Measurements from ENCODE around the gene DCAF17. TPM values are rescaled to one million over a fixed set of nuclear protein-coding genes. Genes with fewer than 3 reads are reported as not detected.
"Not testable (repeated sequence)": the region's sequence is repeated elsewhere in the genome, so short reads cannot be mapped to it uniquely, and the experiment has no call there.

Gene DCAF17
- total RNA-seq, 2 donors from 2014 or later = 11.2 to 18.6 TPM

DNA sequence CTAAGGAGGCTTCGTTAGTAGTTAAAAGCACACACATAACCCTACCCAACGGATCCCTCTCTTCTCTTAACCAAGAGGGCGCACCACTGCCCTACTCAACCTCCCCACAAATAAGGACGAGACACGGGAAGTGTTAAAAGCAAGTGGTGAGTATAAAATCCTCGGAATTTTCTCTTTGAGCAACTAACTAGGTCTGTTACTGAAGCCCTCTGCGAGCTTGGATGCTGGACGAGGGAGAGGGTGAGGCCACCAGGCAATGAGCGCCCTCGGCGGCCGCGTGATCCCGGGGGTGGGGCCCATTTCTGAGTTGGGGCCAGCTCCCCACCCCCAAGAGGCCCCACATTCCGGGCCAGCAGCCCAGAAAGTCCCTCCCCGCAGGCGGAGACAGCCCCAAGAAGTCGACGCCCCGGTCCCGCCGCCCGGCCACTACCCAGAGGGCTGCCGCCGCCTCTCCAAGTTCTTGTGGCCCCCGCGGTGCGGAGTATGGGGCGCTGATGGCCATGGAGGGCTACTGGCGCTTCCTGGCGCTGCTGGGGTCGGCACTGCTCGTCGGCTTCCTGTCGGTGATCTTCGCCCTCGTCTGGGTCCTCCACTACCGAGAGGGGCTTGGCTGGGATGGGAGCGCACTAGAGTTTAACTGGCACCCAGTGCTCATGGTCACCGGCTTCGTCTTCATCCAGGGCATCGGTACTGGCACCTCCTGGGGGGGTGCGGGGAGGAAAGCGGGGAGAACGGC, 88.2 kb downstream of the DCAF17 start, which contains the start of gene CYBRD1:
Gene CYBRD1, plus strand, starts transcription at position 423 of the 736 bp plus-strand sequence. Its CDS starts 72 bp downstream, at position 495.
- Mint-ChIP-seq H3K36me3 (ENCODE audit: low read depth) (no peaks in the 10 kb centered on the region), H3K4me1 (no peaks in the 10 kb centered on the region), H3K27me3 (peaks cover 36% of the 10 kb centered on the region), H3K27ac (no peak within 1 kb of the TSS), H3K9me3 (no peaks in the 10 kb centered on the region), H3K4me3 (peak within 1 kb of the TSS; percentile 66)
- ATAC-seq (replicated peaks) = peak; percentile 40

DNA sequence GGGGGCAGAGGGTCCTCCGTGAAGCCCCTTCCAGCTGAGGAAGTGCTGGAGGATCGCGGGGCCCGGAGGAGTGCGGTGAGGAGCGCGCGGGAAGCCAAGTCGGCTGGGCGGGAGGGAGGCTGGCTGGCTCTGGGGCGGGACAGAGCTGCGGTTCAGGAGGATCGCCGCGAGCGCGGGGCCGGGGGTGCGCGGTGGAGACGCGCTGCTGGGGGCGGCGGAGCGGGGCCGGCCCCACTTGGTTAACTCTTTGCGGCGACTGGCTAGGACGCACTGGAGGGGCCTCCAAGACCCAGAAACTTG, 88.7 kb downstream of the DCAF17 start:
- Mint-ChIP-seq H3K27me3 (peaks cover 39% of the 10 kb centered on the region), H3K36me3 (ENCODE audit: low read depth) (no peaks in the 10 kb centered on the region), H3K27ac (no peak overlapping the region), H3K9me3 (no peaks in the 10 kb centered on the region), H3K4me1 (no peaks in the 10 kb centered on the region), H3K4me3 (peak overlapping the region; percentile 66)
- peak; percentile 58 for ATAC-seq (replicated peaks)

DNA sequence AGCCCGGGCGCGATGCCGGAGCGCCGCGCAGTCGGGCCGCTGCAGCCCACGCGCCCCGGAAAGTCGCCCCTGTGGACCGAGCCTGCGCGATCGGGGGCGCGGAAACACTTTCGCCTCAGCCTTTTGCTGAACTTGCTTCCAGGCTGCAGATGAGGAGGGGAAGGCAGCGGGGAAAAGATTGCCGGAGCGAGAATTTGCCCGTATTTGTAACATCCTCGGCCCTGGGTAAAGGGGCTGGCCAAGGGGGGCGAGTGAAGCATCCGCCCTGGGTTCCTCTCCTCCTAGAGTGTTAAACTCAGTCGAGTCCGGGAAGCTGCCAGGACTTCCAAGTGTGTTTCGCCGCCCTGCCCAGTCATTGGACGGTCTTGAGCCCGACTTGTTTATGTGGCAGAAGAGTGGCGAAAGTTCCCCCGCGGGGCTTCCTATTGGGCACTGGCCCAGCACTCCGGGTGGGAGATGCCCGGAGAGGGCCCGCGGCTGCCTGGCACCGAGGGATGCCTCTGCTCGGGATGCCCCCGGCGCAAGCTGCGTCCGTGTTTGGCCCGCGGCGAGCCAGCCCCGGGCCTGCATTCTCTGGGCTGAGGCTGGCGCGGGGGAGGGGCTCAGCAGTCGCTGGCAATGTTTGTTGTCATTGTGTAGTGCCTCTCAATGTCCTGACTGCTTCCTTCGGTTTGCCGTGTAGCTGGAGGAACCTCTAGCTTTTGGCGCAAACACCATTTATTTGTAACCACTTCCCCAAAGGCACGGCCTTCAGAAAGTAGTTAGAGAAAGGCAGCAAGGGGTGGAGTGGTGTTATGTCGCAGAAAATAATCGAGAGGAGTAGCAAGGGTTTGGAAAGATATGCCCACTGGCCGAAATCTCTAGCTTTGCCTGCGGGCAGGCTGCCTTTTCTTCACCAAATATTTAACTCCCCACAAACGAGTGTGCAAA, 89.3 kb downstream of the DCAF17 start:
- ATAC-seq (replicated peaks) = peak; percentile 44
- peaks cover 41% of the 10 kb centered on the region for H3K27me3 Mint-ChIP-seq
- H3K4me1 Mint-ChIP-seq = no peaks in the 10 kb centered on the region
- H3K36me3 Mint-ChIP-seq (ENCODE audit: low read depth) = no peaks in the 10 kb centered on the region
- peaks cover 1% of the 10 kb centered on the region for H3K9me3 Mint-ChIP-seq
- peak overlapping the region; percentile 66 for H3K4me3 Mint-ChIP-seq
- no peak overlapping the region for H3K27ac Mint-ChIP-seq

DNA sequence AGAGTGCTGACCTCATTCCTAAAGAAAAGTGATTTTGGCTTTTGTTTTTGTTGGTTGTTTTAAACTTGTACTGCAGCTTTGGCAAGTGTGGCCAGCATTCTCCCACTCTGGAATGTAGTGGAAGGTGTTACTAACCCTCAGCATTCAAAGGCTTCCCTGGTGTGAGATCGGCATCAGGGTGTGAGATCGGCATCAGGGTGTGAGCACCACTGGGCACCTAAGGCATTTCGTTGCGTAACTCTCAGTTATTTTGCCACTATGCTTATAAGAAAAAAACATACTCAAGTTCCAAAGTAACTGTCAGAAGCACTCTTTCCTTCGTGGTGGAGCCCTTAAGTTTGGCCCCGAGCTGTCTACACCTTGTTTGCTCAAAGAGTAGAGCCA, 90.0 kb downstream of the DCAF17 start:
- no peak for ATAC-seq (replicated peaks)
- Mint-ChIP-seq H3K27me3 (peaks cover 43% of the 10 kb centered on the region), H3K4me3 (peak overlapping the region; percentile 66), H3K9me3 (peaks cover 4% of the 10 kb centered on the region), H3K27ac (no peak overlapping the region), H3K4me1 (no peaks in the 10 kb centered on the region), H3K36me3 (ENCODE audit: low read depth) (no peaks in the 10 kb centered on the region)

DNA sequence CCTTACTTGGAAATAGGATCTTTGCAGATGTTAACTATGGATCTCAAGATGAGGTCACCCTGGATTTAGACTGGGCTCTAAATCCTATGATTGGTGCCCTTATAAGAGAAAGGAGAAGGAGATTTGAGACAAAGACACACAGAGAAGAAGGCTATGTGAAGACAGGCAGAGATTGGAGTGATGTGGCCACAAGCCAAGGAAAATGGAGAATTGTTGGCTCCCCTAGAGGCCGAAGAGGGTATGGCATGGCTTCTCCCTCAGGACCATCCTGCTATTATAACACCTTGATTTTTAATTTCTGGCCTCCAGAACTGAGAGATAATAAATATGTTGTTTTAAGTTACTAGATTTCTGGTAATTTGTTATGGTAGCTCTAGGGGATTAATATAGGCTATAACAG, 95.9 kb downstream of the DCAF17 start:
- no peaks in the 10 kb centered on the region for H3K4me1 Mint-ChIP-seq
- H3K36me3 Mint-ChIP-seq (ENCODE audit: low read depth) = no peaks in the 10 kb centered on the region
- H3K9me3 Mint-ChIP-seq = peaks cover 9% of the 10 kb centered on the region
- H3K27ac Mint-ChIP-seq = no peak overlapping the region
- no peak for ATAC-seq (replicated peaks)
- peaks cover 28% of the 10 kb centered on the region for H3K27me3 Mint-ChIP-seq
- H3K4me3 Mint-ChIP-seq = no peak overlapping the region

DNA sequence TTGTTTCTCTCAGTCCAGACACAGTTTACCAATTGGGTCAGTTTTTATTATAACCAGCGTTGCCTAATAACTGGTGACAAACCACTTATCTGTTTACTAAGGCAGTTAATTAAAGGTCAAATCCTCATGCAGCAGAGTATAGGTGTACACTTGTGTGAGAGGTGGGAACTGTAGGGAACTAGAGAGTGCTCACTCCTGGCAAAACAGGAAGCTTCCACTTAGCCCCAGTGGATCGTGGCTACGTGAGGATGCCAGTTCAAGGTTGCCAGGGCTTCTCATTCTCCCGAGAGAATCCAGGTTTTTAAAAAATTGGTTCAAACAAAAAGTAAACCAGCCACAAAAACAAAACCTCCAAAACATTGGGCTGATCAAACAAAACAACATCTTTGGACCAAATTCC, 96.4 kb downstream of the DCAF17 start:
- no peak for ATAC-seq (replicated peaks)
- no peaks in the 10 kb centered on the region for H3K4me1 Mint-ChIP-seq
- H3K27ac Mint-ChIP-seq = no peak overlapping the region
- no peaks in the 10 kb centered on the region for H3K36me3 Mint-ChIP-seq (ENCODE audit: low read depth)
- H3K27me3 Mint-ChIP-seq = peaks cover 24% of the 10 kb centered on the region
- H3K4me3 Mint-ChIP-seq = no peak overlapping the region
- H3K9me3 Mint-ChIP-seq = peaks cover 9% of the 10 kb centered on the region

DNA sequence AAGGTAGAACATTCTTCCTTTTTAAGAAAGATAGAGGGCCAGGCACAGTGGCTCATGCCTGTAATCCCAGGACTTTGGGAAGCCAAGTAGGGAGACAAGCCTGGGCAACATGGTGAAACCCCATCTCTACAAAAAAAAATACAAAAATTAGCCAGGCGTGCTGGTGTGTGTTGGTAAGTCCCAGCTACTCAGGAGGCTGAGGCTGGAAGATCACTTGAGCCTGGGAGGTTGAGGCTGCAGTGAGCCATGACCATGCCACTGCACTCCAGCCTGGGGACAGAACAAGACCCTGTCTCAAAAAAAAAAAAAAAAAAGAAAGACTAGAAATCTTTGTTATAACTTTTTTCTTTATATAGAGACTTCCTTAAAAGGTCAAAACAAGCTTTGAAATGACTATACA, 96.8 kb downstream of the DCAF17 start:
- H3K27ac Mint-ChIP-seq; ATAC-seq (replicated peaks); H3K9me3 Mint-ChIP-seq; H3K4me1 Mint-ChIP-seq; H3K4me3 Mint-ChIP-seq; H3K36me3 Mint-ChIP-seq (ENCODE audit: low read depth): not testable (repeated sequence)
- peaks cover 23% of the 10 kb centered on the region for H3K27me3 Mint-ChIP-seq

DNA sequence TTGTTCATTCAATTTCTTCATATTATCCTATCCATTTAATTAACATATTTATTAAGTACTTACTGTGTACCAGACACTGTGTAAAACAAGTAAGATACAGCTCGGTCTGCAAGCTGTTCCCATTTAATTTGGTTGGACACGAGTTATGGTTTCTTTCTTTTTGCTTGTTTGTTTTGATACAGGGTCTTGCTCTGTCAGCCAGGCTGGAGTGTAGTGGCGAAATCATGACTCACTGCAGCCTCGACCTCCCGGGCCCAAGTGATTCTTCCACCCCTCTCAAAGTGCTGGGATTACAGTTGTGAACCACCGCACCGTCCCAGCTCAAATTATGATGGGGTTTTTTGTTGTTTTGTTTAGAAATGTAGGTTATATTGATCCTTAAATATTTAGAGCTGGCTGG, 97.3 kb downstream of the DCAF17 start:
- peaks cover 9% of the 10 kb centered on the region for H3K9me3 Mint-ChIP-seq
- no peak overlapping the region for H3K27ac Mint-ChIP-seq
- peaks cover 23% of the 10 kb centered on the region for H3K27me3 Mint-ChIP-seq
- H3K4me3 Mint-ChIP-seq = no peak overlapping the region
- no peaks in the 10 kb centered on the region for H3K36me3 Mint-ChIP-seq (ENCODE audit: low read depth)
- no peak for ATAC-seq (replicated peaks)
- H3K4me1 Mint-ChIP-seq = no peaks in the 10 kb centered on the region

DNA sequence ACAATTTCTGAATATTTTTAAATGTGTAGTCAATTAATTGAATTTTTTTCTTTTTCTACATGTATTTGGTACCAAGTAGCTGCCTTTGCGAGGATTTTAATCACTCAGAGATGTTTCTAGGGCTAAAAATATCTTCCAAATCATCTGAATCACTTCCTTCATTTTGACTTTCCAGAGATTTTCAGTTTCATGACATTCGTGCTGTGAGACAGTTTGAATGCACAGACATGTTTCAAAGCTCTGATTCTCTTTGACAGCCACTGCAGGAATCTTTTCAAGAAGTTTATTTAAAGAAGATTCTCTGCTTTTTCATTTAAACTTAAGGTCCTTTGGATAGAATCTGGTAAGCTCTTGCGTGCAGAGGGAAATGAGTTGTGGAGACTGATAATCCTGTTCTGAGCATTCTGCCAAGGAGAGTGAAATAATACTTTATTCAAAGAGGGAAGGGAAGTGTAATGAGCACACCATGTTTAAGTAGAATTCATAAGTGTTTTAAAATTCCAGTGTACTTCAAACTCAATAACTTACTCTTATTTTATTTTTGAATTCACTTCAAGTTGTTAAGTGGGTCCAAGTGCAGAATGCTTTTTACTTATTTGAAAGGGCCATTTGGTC, 97.9 kb downstream of the DCAF17 start:
- Mint-ChIP-seq H3K27ac (no peak overlapping the region), H3K9me3 (peaks cover 9% of the 10 kb centered on the region), H3K27me3 (peaks cover 22% of the 10 kb centered on the region), H3K36me3 (ENCODE audit: low read depth) (no peaks in the 10 kb centered on the region), H3K4me1 (no peaks in the 10 kb centered on the region), H3K4me3 (no peak overlapping the region)
- no peak for ATAC-seq (replicated peaks)

DNA sequence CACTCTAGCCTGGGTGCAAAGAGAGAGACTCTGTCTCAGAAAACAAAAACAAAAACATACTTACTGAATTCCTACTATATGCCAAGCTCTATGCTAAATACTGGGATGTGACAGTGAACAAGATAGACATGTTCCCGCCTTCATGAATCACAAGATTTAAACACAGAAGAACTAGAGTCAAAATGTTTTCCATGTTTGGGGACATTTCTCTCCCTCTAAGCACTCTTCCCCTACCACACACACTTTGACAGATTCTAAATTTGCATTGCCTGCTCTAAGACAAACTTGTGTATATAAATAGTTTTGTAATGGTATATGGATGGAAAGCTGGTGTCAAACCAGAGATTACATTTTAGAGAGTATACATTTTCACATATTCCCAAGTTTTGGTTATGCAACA, 99.3 kb downstream of the DCAF17 start:
- Mint-ChIP-seq H3K27ac (no peak overlapping the region), H3K27me3 (peaks cover 22% of the 10 kb centered on the region), H3K4me1 (no peaks in the 10 kb centered on the region)

More for the DNA sequence above, 99.3 kb downstream of the DCAF17 start:
- Mint-ChIP-seq H3K36me3 (ENCODE audit: low read depth) (no peaks in the 10 kb centered on the region), H3K9me3 (peaks cover 8% of the 10 kb centered on the region), H3K4me3 (no peak overlapping the region)
- no peak for ATAC-seq (replicated peaks)

Other genes with a start within 250 kb of the DCAF17 start
- 10 to 100 TPM; 19.5 to 27.7 TPM for gene METTL8, start 236 bp upstream of the DCAF17 start, total RNA-seq
- under 1 TPM; 0.24 to 0.69 TPM for gene CYBRD1, start 88.2 kb downstream of the DCAF17 start, total RNA-seq